Stimulated activated CD4-positive, alpha-beta T cell treated with anti-CD3 and anti-CD28 coated beads, TNF-alpha, amount 100 ng/mL, for 48 hours (primary cell): Measurements from ENCODE around the gene SPEN.
A peak's percentile ranks its signal among the peaks of the same experiment; 100 is the strongest.
"Not testable (repeated sequence)": the region's sequence is repeated elsewhere in the genome, so short reads cannot be mapped to it uniquely, and the experiment has no call there.

ENCODE experiments used
- DNase-seq, 3 donors: peaks; one replicate each; pipeline ENCODE4 v3.0.0-alpha.2; 2020; ENCODE audit warnings: low read depth in 3 of 3

The SPEN gene, protein sequence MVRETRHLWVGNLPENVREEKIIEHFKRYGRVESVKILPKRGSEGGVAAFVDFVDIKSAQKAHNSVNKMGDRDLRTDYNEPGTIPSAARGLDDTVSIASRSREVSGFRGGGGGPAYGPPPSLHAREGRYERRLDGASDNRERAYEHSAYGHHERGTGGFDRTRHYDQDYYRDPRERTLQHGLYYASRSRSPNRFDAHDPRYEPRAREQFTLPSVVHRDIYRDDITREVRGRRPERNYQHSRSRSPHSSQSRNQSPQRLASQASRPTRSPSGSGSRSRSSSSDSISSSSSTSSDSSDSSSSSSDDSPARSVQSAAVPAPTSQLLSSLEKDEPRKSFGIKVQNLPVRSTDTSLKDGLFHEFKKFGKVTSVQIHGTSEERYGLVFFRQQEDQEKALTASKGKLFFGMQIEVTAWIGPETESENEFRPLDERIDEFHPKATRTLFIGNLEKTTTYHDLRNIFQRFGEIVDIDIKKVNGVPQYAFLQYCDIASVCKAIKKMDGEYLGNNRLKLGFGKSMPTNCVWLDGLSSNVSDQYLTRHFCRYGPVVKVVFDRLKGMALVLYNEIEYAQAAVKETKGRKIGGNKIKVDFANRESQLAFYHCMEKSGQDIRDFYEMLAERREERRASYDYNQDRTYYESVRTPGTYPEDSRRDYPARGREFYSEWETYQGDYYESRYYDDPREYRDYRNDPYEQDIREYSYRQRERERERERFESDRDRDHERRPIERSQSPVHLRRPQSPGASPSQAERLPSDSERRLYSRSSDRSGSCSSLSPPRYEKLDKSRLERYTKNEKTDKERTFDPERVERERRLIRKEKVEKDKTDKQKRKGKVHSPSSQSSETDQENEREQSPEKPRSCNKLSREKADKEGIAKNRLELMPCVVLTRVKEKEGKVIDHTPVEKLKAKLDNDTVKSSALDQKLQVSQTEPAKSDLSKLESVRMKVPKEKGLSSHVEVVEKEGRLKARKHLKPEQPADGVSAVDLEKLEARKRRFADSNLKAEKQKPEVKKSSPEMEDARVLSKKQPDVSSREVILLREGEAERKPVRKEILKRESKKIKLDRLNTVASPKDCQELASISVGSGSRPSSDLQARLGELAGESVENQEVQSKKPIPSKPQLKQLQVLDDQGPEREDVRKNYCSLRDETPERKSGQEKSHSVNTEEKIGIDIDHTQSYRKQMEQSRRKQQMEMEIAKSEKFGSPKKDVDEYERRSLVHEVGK (N-terminal part only)

DNA sequence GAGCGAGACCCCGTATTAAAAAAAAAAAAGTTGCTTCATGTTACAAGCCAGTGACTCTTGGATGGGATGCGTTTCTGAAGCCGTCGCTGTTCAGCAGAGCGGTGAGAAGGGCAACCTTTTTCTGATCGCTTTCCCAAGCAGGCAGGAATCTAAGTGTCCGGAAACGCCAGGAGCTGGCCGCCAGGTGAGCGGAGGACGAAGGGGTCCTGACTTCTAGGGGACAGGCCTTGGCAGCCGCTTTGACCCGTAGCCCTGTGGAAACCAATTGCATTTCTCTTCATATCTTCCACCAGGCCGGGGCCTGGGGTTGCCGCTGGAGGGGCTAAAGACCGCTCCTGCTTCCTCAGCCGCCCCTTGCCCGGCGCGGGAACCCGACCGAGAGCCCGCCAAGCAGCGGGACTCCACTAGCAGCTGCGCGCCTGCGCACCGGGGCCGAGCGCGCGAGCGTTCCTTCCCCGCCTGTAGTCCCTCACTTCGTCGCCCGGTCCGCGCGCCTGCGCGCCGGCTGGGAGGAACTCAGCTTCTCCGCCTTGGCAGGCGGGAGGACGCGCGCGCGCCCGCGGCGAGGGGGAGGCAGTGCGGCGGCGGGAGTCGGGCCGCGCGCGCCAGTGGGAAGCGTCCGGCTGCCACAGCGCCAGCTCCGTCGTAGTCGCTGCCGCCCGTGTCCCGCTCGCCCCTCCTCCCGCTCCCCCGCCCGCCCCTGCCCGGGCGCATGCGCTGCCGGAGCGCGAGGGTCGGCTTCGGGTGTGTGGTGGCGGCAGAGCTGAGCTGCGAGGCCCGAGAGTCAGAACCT lies at the start of gene SPEN:
Gene SPEN, plus strand, starts transcription at position 608 of the 793 bp plus-strand sequence. CDS start 361 bp downstream, outside the sequence.
- peak; percentile 93 to 96 (median 95) for DNase-seq

DNA sequence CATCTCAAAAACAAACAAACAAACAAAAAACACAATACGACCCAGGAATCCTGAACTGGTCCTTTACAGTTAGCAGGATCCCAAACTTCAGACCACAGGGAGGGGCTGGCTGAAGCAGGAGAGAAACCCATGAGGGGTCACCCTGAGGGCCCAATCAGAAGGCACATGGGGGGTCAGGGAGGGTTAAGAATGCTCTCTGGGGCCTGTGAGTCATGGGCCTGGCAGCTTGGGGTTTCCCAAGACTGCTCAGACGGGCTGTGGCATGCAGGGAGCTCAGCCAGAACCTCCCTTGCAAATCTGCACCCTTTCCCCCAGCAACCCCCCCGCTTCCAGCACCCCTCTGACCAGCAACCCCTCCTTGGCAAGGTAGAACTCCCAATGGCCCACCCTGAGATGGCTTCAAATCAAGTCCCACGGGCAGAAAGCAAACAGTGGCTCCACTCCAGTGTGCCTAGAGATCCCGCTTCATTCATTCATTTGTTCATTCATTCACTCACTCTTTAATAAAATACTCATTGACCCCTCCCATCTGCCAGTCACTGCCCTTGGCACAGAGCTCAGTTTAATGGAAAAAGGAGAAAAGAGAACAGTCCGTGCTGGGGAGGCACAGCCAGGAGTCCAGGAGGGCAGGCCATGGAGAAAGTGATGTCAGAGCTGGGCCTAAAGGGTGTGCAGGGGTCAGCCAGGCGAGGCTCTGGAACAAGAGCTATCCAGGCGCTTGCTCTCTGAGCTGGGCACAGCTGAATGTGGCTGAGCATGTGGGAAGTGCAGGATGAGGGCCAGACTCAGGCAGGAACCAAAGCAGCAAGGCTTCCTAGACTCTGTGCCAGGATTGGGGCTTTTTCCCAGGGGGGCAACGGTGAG lies 48.3 kb upstream of the SPEN start:
- no peak for DNase-seq

DNA sequence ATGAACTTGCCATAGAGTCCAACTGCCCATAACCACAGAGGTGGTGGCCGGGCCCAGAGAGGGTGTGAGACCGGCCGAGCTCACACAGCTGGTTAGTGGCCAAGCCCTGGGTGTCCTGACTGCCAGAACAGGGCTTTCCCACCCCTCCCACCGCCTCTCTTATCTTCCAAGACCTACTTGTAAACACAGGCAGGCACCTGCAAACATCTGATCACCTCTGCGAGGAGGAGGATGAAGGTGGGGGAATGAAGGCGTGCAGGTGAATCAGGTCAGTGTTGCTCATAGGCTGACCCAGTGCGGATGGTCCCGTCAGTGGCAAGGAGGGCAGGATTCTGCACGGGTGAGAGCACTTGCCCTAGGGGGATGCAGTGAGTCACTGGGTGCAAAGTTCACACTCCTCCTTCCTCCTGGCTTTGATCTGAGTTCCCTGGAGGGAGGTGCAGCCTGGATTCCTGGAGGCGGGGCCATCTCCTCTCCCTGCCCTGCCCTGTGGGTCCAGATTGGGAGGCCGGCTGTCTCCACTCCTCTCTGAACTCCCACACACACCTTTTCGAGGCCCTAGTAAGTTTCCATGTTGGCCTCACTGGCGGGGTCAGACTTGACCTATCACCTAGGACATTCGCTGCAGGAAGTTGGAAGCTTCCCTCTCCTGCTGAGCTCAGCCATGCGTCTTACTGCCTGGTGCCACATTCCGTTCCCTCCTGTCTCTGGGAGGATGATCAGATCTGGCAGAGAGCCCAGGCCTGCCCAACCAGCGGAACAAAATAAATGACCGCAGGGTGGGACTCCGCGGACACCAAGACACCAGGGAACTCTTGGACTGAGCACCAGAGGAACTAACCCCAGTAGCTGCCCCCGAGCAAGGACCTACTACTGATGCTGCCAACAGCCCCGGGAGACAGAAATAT lies 47.3 kb upstream of the SPEN start:
- no peak for DNase-seq

DNA sequence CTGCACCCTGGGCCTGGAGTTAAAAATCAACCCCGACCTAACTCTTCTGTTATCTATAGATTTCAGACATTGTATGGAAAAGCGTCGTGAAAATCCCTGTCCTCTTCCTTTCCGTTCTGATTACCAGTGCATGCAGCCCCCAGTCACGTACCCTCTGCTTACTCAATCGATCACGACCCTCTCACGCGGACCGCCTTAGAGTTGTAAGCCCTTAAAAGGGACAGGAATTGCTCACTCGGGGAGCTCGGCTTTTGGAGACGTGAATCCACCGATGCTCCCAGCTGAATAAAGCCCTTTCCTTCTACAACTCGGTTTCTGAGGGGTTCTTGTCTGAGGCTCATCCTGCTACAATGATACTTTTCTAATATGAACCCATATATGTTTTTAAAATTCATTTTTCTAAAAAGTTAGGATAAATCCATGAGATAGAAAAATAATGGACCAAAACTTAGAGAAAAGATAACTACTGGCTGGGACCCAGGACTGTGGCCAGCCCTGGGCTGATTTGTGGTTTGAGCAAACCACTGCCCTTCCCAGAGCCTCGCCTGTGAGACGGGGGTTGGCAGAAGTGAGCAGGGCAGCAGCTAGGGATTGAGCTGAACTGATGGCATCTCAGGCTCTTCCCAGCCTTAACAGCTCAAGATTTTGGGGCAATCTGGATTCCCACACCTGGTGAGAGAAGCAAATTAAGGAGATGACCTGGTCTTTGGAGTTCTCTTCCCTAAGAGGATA lies 45.1 kb upstream of the SPEN start:
- DNase-seq, result no peak

DNA sequence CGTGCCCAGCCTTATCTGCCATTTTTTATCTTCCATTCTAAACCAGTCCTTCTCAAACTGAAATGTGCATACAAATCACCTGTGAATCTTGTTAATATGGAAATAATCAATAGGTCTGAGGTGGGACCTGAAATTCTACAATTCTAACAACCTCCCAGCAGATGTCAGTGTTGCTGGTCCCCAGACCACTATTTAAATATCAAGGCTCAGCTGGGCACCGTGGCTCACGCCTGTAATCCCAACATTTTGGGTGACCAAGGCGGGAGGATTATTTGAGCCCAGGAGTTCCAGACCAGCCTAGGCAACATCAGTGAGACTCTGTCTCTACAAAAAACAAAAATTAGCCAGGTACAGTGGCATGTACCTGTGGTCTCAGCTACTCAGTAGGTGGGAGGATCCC lies 44.1 kb upstream of the SPEN start:
- peak in 1 of 3 donors; percentile 5 for DNase-seq

DNA sequence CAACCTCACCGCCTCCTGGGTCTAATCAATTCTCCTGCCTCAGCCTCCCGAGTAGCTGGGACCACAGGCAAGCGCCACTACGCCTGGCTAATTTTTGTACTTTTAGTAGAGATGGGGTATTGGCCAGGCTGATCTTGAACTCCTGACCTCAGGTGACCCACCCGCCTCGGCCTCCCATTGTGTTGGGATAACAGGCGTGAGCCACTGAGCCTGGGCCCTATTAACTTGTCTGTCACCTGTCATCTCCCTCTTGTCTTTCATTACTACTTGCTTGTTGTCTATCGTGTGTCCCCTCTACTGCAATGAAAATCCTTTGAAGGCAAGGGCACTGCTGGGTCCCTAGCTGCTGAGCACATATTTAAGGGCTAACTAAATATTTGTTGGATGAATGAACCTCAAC lies 43.4 kb upstream of the SPEN start:
- DNase-seq, result no peak

DNA sequence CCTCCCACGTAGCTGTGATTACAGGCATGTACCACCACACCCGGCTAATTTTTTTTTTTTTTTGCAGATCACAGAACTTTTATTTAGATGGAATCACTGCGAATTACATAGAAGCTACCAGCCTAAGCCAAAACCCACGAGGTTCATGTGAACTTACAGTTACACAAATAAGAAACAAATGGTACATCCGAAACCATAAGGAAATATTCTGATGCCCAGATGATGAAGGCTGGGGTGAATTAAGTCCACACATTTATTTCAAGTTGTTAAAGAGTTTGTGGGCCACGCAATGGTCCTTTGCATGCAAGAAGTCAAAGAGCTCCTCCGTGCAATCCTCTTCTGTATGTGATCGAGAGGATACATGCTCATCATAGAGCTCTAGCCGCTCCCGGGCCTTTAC lies 40.4 kb upstream of the SPEN start:
- no peak for DNase-seq

DNA sequence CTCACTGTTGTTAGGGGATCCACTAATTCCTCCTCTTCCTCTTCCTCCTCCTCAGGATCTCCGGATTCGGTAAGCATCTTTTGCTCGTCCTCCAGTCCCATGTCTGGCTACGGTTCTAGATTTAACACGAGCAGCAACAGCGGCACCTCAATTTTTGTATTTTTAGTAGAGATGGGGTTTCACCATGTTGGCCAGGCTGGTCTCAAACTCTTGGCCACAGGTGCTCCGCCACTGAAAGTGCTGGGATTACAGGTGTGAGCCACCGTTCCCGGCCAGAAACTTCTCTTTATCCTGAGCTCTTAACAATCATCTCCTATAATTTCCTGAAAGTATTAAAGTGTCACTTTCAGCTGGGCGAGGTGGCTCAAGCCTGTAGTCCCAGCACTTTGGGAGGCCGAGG lies 40.0 kb upstream of the SPEN start, which contains the start of gene UQCRHL:
Gene UQCRHL, minus strand, starts transcription at position 101 of the 400 bp plus-strand sequence. Its CDS starts 0 bp downstream, at position 101.
- not testable (repeated sequence) for DNase-seq

DNA sequence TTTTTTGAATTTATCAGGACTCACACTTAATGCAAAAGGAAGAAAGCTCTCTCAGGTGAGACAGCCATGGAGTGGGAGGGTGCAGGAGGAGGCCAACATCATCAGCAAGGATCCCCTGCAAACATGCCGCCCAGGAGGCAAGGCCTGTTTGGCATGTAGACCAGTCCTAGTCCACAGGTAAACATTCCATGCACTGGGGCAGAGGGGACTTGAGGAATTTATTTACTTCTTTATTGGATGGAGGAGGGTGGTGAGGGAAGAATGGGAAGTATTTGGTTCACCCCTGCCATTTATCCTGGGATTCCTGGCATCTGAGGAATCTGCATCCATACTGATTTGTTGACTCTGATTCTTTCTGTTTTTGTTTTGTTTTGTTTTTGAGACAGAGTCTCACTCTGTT lies 38.6 kb upstream of the SPEN start:
- no peak for DNase-seq

DNA sequence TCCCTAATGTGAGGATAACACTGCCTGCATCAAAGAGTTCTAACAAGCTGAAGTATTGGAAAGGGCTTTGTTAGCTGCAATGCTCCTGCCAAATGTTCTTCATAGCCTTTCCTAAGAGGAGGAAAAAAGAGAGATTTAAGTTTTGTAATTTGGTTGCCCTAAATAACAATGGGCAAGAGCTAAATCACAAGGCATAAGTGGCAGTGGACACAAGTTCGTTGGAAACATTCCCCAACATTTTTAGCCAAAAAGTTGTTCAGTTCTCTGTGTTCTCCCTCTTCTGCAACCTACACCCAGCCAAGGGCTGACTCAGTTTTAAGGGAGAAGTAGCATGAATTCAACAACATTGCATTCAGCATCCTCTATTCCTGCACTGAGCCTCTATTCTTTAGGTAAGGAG lies 37.4 kb upstream of the SPEN start:
- DNase-seq, result no peak

DNA sequence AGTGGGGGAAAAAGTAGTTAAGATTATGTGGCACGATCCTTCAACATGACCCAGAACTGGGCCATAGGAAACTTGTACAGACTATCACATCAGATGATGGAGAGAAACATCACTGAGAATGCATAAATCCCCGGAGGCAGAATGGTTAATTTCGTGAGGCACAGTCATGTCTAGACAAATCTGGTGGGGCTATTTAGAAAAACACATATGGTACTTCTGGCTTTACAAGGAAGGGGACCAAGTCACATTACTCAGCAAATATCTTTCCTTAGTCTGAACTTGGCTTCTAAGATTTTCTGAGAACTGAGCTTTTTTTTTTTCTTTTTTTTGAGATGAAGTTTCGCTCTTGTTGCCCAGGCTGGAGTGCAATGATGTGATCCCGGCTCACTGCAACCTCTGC lies 30.8 kb upstream of the SPEN start:
- no peak for DNase-seq

DNA sequence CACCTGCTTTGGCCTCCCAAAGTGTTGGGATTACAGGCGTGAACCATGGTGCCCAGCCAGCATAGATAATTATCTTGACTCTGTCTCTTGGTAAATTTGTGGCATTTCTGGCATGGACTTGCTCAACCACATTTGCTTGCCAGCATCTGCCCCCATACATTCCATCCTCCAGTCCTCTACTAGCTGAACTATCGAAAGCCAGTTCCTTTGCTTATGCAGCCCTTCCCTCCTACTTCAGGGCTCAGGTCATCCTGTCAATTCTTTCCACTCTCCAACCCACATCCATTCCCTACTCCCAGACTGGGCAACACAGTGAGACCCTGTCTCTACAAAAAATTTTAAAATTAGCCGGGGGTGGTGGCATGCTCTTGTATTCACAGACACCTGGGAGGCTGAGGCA lies 27.0 kb upstream of the SPEN start:
- DNase-seq, result no peak

DNA sequence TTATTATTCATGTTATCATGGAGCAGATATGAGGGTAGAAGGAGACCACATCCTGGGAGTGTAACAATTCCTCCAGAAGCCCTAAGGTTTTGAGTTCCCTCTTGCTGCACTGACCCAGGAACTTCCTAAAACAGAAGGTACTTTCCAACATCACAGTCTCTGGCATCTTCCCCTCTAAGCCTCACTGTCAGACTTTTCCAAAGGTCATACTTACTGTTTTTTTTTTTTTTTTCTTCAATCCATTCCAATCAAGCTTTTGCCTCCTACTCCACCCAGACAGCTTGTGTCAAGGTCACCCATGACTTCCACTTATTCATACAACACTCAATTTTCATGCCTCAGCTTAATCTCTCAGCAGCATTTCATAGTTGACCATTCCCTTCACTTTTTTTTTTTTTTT lies 21.7 kb upstream of the SPEN start:
- no peak for DNase-seq

DNA sequence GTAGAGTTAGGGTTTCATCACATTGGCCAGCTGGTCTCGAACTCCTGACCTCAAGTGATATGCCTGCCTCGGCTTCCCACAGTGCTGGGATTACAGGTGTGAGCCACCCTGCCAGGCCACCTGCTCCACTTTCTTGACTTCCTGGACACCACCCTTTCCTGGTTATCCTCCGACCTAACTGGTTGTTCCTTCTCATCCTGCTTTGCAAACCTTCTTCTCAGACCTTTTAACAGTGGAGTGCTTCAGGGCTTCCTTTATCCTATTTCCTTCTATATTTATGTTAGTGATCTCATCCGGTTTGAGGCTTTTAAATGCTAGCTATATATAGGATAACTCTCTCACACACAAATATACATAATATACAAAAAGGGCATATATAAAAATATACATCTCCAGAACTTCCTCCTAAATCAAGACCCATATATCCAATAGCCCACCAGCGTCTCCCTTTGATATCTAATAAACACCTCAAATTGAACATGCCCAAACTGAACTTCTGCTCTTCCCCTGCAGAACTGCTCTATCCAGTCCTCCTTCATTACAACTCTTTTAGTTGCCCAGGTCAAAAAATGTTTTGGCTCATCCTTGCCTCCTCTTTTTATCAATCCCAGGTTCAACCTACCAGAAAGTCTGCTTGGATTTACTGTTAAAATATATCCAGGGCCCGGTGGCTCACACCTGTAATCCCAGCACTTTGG lies 20.5 kb upstream of the SPEN start:
- no peak for DNase-seq

DNA sequence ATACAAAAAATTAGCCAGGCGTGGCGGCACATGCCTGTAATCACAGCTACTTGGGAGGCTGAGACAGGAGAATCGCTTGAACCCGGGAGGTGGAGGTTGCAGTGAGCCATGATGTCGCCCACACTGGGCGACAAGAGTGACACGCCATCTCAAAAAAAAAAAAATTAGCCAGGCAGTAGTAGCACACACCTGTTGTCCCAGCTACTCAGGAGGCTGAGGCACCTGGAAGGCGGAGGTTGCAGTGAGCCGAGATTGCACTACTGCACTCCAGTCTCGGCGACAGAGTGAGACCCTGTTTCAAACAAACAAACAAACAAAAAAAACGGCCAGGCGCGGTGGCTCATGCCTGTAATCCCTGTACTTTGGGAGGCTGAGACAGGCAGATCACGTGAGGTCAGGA lies 19.9 kb upstream of the SPEN start:
- not testable (repeated sequence) for DNase-seq

DNA sequence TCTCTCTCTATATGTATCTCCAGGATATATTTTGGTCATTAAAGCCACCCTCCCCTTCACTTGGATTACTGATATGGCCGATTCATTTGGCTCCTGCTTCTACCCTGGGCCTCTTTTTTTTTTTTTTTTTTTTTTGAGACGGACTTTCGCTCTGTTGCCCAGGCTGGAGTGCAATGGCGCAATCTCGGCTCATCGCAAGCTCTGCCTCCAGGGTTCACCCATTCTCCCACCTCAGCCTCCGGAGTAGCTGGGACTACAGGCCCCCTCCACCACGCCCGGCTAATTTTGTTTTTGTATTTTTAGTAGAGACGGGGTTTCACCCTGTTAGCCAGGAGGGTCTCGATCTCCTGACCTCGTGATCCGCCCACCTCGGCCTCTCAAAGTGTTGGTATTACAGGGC lies 18.6 kb upstream of the SPEN start:
- not testable (repeated sequence) for DNase-seq

DNA sequence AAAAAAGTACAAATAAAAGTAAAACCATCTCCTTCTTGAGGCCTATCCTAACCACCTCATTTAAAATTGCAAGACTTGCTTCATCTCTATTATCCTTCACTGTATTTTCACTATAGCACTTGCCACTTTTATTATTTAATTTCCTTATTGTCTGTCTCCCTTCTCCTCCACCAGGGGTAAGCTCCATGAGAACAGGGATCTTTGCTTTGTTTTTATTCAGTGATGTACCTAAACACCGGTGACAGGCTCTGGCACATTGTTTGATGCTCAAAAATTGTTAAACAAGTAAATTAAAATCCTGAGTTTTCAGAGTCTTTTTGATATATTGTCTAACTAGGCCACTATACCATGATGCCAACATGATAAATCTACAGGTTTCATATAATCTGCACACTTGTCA lies 17.2 kb upstream of the SPEN start:
- DNase-seq, result no peak
